HCT116 (cell line): Measurements from ENCODE around the gene CPLX3. TPM values are rescaled to one million over a fixed set of nuclear protein-coding genes. Genes with fewer than 3 reads are reported as not detected.

ENCODE experiments used
- ATAC-seq: fragments of 200-7000 bp; cut with Tn5 transposase; 2 replicates; pipeline ENCODE4 v1.9.1; 2020; ENCODE audit warnings: mild to moderate bottlenecking, moderate library complexity
- BruUV-seq: library from RNA; stranded (reverse); fragments of 400-500 nt; replicated peaks from 2 replicates; lab custom pipeline; 2021; lab: Mats Ljungman, UMichigan
- CTCF ChIA-PET: fragments of 300-600 bp; sonication (Branson Sonifier 250); formaldehyde crosslinking; loops from one replicate; lab custom pipeline; 2021; ENCODE audit warnings: antibody characterized with exemption; lab: Charles Lee
- POLR2A ChIA-PET: fragments of 300-600, 350-600 bp; sonication (Branson Sonifier 250); formaldehyde crosslinking; loops from one replicate; lab custom pipeline; 2021; ENCODE audit warnings: antibody characterized with exemption; lab: Charles Lee
- RAD21 ChIA-PET, 2 experiments: fragments of 300-600 bp; sonication (Branson Sonifier 250); formaldehyde crosslinking; loops; one replicate each; lab custom pipeline; 2023; ENCODE audit warnings: low total read pairs in 2 of 2; ENCODE audit not compliant: uncharacterized antibody in 2 of 2, unreplicated experiment in 2 of 2, low non-redundant PET in 1 of 2; lab: Charles Lee
- DNase-seq: peaks from one replicate; pipeline ENCODE4 v3.0.0-alpha.2; 2010; ENCODE audit warnings: low read depth, low spot score
- H2AFZ ChIP-seq: fragments of 200-600 bp; shearing (Covaris generic), sonication (generic); 2 replicates; pipeline ENCODE4 v1.6.1; 2017; ENCODE audit warnings: low read depth, mixed run types, mixed read lengths, antibody characterized with exemption, low read length; ENCODE audit not compliant: poor library complexity, severe bottlenecking
- H3K27ac ChIP-seq: 2 replicates; pipeline ENCODE4 v1.5.1; 2012; ENCODE audit warnings: low read depth, low read length
- H3K27me3 ChIP-seq: fragments of 200-600 bp; sonication (generic); 2 replicates; pipeline ENCODE4 v1.6.1; 2016; ENCODE audit warnings: mixed run types, low read length, mixed read lengths; ENCODE audit not compliant: insufficient read depth
- H3K36me3 ChIP-seq, 2 experiments: fragments of 200-500 bp in 1 of 2; fragments of 200-600 bp in 1 of 2; sonication (Bioruptor generic) in 1 of 2; sonication (generic) in 1 of 2; 2 replicates each; pipeline versions ENCODE4 v1.5.1 to v1.6.1; 2014 to 2016; ENCODE audit warnings: low read length in 2 of 2, inconsistent platforms in 1 of 2, mixed read lengths in 1 of 2, mixed run types in 1 of 2; ENCODE audit not compliant: insufficient read depth in 2 of 2, control insufficient read depth in 1 of 2
- H3K4me1 ChIP-seq, 2 experiments: fragments of 200-600 bp in 1 of 2; sonication (generic) in 1 of 2; 2 replicates each; pipeline versions ENCODE4 v1.5.1 to v1.6.1; 2012 to 2017; ENCODE audit warnings: low read length in 2 of 2, inconsistent platforms in 1 of 2, mild to moderate bottlenecking in 1 of 2, mixed read lengths in 1 of 2, mixed run types in 1 of 2, moderate library complexity in 1 of 2; ENCODE audit not compliant: insufficient read depth in 2 of 2, control insufficient read depth in 1 of 2
- H3K4me2 ChIP-seq: fragments of 200-600 bp; sonication (generic); 2 replicates; pipeline ENCODE4 v1.6.1; 2017; ENCODE audit warnings: mixed run types, low read length, mixed read lengths
- H3K4me3 ChIP-seq, 2 experiments: fragments of 200-600 bp in 1 of 2; sonication (generic) in 1 of 2; replicated peaks in 1 of 2; 2 replicates each; pipeline ENCODE4 v1.5.1; 2011 to 2016; ENCODE audit warnings: low read length in 2 of 2, control low read depth in 1 of 2, low read depth in 1 of 2, mild to moderate bottlenecking in 1 of 2, mixed read lengths in 1 of 2, mixed run types in 1 of 2
- H3K79me2 ChIP-seq: fragments of 200-600 bp; sonication (generic); 2 replicates; pipeline ENCODE4 v1.6.1; 2017; ENCODE audit warnings: mild to moderate bottlenecking, mixed run types, low read length, moderate library complexity, mixed read lengths; ENCODE audit not compliant: insufficient read depth
- H3K9ac ChIP-seq: fragments of 200-600 bp; sonication (generic); 2 replicates; pipeline ENCODE4 v1.6.1; 2016; ENCODE audit warnings: low read length, mixed read lengths
- H3K9me2 ChIP-seq: fragments of 200-600 bp; sonication (generic), shearing (Covaris generic); 2 replicates; pipeline ENCODE4 v1.6.1; 2017; ENCODE audit warnings: mixed run types, mild to moderate bottlenecking, moderate library complexity; ENCODE audit not compliant: insufficient read depth
- H3K9me3 ChIP-seq, 2 experiments: fragments of 200-500 bp in 1 of 2; fragments of 200-600 bp in 1 of 2; sonication (Bioruptor generic) in 1 of 2; sonication (generic) in 1 of 2; 2 replicates each; pipeline ENCODE4 v1.6.1; 2014 to 2017; ENCODE audit warnings: low read length in 2 of 2, mixed read lengths in 2 of 2, inconsistent platforms in 1 of 2, low read depth in 1 of 2, mild to moderate bottlenecking in 1 of 2, mixed run types in 1 of 2, moderate library complexity in 1 of 2; ENCODE audit not compliant: control insufficient read depth in 1 of 2, insufficient read depth in 1 of 2
- H4K20me1 ChIP-seq: fragments of 200-600 bp; sonication (generic), shearing (Covaris generic); 2 replicates; pipeline ENCODE4 v1.6.1; 2017; ENCODE audit warnings: mixed run types, mild to moderate bottlenecking, moderate library complexity; ENCODE audit not compliant: insufficient read depth
- CEBPB ChIP-seq: IDR thresholded peaks from 2 replicates; pipeline ENCODE4 v1.6.1; 2012; ENCODE audit warnings: low read depth
- EGR1 ChIP-seq: IDR thresholded peaks from 2 replicates; pipeline ENCODE4 v1.6.1; 2012; ENCODE audit warnings: low read depth
- ELF1 ChIP-seq: IDR thresholded peaks from 2 replicates; pipeline ENCODE4 v1.6.1; 2012; ENCODE audit warnings: low read depth, borderline replicate concordance
- EZH2 ChIP-seq: fragments of 200-600 bp; sonication (generic); IDR thresholded peaks from 2 replicates; pipeline ENCODE4 v1.6.1; 2017; ENCODE audit warnings: antibody characterized with exemption, mixed run types
- EZH2phosphoT487 ChIP-seq: fragments of 200-600 bp; IDR thresholded peaks from 2 replicates; pipeline ENCODE4 v1.6.1; 2018; ENCODE audit warnings: antibody characterized with exemption, borderline replicate concordance
- FOSL1 ChIP-seq: IDR thresholded peaks from 2 replicates; pipeline ENCODE4 v1.6.1; 2012; ENCODE audit warnings: low read depth
- JUND ChIP-seq: IDR thresholded peaks from 2 replicates; pipeline ENCODE4 v1.6.1; 2012
- MAX ChIP-seq: IDR thresholded peaks from 2 replicates; pipeline ENCODE4 v1.6.1; 2012
- POLR2A ChIP-seq: IDR thresholded peaks from 2 replicates; pipeline ENCODE4 v1.7.0; 2011; ENCODE audit warnings: borderline replicate concordance; ENCODE audit not compliant: insufficient read depth, insufficient read length; ENCODE audit errors: extremely low read depth
- POLR2AphosphoS5 ChIP-seq: IDR thresholded peaks from 2 replicates; pipeline ENCODE4 v1.6.1; 2011; ENCODE audit warnings: mild to moderate bottlenecking, low read depth, low read length, moderate library complexity
- RAD21 ChIP-seq: IDR thresholded peaks from 2 replicates; pipeline ENCODE4 v1.6.1; 2012; ENCODE audit warnings: low read depth, mild to moderate bottlenecking
- REST ChIP-seq: IDR thresholded peaks from 2 replicates; pipeline ENCODE4 v1.6.1; 2012; ENCODE audit warnings: low read depth
- SP1 ChIP-seq: IDR thresholded peaks from 2 replicates; pipeline ENCODE4 v1.6.1; 2012; ENCODE audit warnings: low read depth
- SRF ChIP-seq: IDR thresholded peaks from 2 replicates; pipeline ENCODE4 v1.6.1; 2012; ENCODE audit warnings: low read depth
- TCF7L2 ChIP-seq: IDR thresholded peaks from 2 replicates; pipeline ENCODE4 v1.7.0; 2011; ENCODE audit warnings: borderline replicate concordance, inconsistent platforms; ENCODE audit not compliant: insufficient read depth, insufficient read length; ENCODE audit errors: extremely low read depth
- YY1 ChIP-seq: IDR thresholded peaks from 2 replicates; pipeline ENCODE4 v1.6.1; 2011; ENCODE audit warnings: low read length, low read depth, moderate library complexity, mild to moderate bottlenecking; ENCODE audit not compliant: insufficient replicate concordance; ENCODE audit errors: extremely low read depth
- ZNF274 ChIP-seq: fragments of 200-500 bp; sonication (Bioruptor generic); IDR thresholded peaks from 2 replicates; pipeline ENCODE4 v1.6.1; 2014; ENCODE audit warnings: mild to moderate bottlenecking, low read depth, low read length, inconsistent platforms
- intact Hi-C: fragments of 100-400 bp; cut with micrococcal nuclease; formaldehyde crosslinking; loops from 2 replicates; pipeline ENCODE4 v1.10.0; 2022
- total RNA-seq: library from RNA; stranded (reverse); gene quantifications from one replicate; pipeline ENCODE4 v1.2.1, GENCODE V29; 2021; ENCODE audit not compliant: unreplicated experiment

The CPLX3 gene
- total RNA-seq, 1 experiment from 2014 or later: not detected

- ChIA-PET CTCF (no interaction called here), POLR2A (no interaction called here), RAD21 (no interaction called here)
- H3K9me3 ChIP-seq: no peaks in the 10 kb centered on the region
- no peaks in the 10 kb centered on the region; the same call in 1 of the 2 replicates for H3K27me3 ChIP-seq
- no peaks in the 10 kb centered on the region for H4K20me1 ChIP-seq
- no peak overlapping the region for H3K4me3 ChIP-seq
- H3K4me1 ChIP-seq: peaks cover 18 to 33% of the 10 kb centered on the region in 2 experiments
- TF ChIP-seq EGR1 (no peak), TCF7L2 (no peak), SRF (no peak), ELF1 (no peak), ZNF274 (no peak), SP1 (no peak), POLR2A (no peak), EZH2phosphoT487 (no peak), YY1 (no peak), FOSL1 (no peak)
- H2AFZ ChIP-seq: no peak overlapping the region
- no TSS peak for BruUV-seq
- H3K27ac ChIP-seq: no peak overlapping the region
- no peaks in the 10 kb centered on the region for H3K9me2 ChIP-seq
- no peaks in the 10 kb centered on the region for H3K36me3 ChIP-seq
- no peaks in the 10 kb centered on the region for H3K79me2 ChIP-seq
- intact Hi-C loops: no loop called here
- no peak overlapping the region for H3K4me2 ChIP-seq
- no peak overlapping the region for H3K9ac ChIP-seq
- ATAC-seq (no peak), DNase-seq (no peak)
Measured at GRCh38 chr15:74820056-74820455, 6.4 kb upstream of the CPLX3 start.

DNA sequence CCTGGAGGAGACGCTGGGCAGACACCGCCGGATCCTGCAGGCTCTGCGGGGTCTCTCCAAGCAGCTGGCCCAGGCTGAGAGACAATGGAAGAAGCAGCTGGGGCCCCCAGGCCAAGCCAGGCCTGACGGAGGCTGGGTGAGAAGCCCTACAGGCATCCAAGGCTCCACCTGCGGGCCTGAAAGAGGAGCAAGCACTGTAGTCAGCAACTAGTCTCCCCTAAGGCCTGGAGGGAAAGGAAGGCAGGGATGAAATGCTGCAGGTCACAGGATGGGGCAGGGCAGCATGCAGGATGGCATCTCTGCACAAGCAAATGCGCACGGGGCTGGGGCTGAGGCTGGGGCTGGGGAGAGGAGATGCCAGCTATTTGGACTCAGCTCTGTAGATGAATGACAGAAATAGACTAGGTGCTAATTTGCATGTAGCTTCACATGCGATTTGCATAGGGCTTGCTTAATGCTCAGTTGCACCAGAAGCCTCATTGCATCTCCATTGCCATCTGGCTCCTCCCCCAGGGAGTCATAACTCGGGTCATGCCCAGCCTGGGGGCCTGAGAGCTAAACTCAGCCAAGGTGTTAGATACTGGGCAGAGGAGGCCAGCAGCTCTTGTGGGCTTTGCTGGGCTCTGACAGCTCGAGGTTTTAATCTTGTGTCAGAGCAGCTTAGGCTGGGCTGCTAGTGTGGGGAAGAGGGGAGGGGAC is 5.2 kb upstream of the CPLX3 start:
- ChIA-PET CTCF (no interaction called here), RAD21 (no interaction called here), POLR2A (no interaction called here)
- no TSS peak for BruUV-seq
- ATAC-seq (no peak), DNase-seq (no peak)
- H3K4me1 ChIP-seq: peaks cover 14 to 28% of the 10 kb centered on the region in 2 experiments
- H3K27ac ChIP-seq: no peak overlapping the region
- TF ChIP-seq SP1: no peak
- no peak for TF ChIP-seq SRF
- no peak for TF ChIP-seq REST
- TF ChIP-seq RAD21: no peak
- no peak for TF ChIP-seq POLR2AphosphoS5
- TF ChIP-seq JUND: no peak
- TF ChIP-seq FOSL1: no peak
- TF ChIP-seq CEBPB: no peak
- TF ChIP-seq ELF1: no peak
- no peak for TF ChIP-seq MAX
- TF ChIP-seq EZH2: no peak
- TF ChIP-seq EZH2phosphoT487: no peak
- H3K79me2 ChIP-seq: no peaks in the 10 kb centered on the region
- no peaks in the 10 kb centered on the region for H3K36me3 ChIP-seq
- H2AFZ ChIP-seq: no peak overlapping the region
- H3K4me2 ChIP-seq: no peak overlapping the region
- no peak overlapping the region for H3K9ac ChIP-seq
- H3K4me3 ChIP-seq: no peak overlapping the region
- H3K9me3 ChIP-seq: no peaks in the 10 kb centered on the region
- intact Hi-C loops: no loop called here
- no peaks in the 10 kb centered on the region; the same call in 1 of the 2 replicates for H3K27me3 ChIP-seq
- no peaks in the 10 kb centered on the region for H3K9me2 ChIP-seq
- no peaks in the 10 kb centered on the region for H4K20me1 ChIP-seq
